Activated T-cell treated with anti-CD3 and anti-CD28 coated beads for 48 hours (primary cell): ENCODE results near the gene FBXO44.

Experiments used
- DNase-seq: peaks from one replicate; pipeline ENCODE4 v3.0.0-alpha.2; 2020; ENCODE audit warnings: low read depth

The FBXO44 gene

GRCh38 chr1:11708554-11709350 lies 54.1 kb downstream of the FBXO44 start:
- no peak for DNase-seq

- no peak for DNase-seq
Observed at GRCh38 chr1:11711490-11711889, 56.8 kb downstream of the FBXO44 start.

GRCh38 chr1:11712285-11712684 lies 57.6 kb downstream of the FBXO44 start:
- DNase-seq = no peak
